Activated naive CD8-positive, alpha-beta T cell treated with anti-CD3 and anti-CD28 coated beads, Interleukin-2, amount 50 U/mL, for 24 hours (primary cell): ENCODE data around the gene DNAH6.
"Not testable (repeated sequence)": the region's sequence is repeated elsewhere in the genome, so short reads cannot be mapped to it uniquely, and the experiment has no call there.

ENCODE experiments used
- ATAC-seq: fragments of 150-1000 bp; cut with Tn5 transposase; one replicate; pipeline ENCODE4 v1.10.0; 2021
- DNase-seq: peaks from one replicate; pipeline ENCODE4 v3.0.0; 2021
- H3K27ac Mint-ChIP-seq: one replicate; pipeline ENCODE4 v1.8.0; 2021; ENCODE audit warnings: mild to moderate bottlenecking, mixed read lengths
- H3K27me3 Mint-ChIP-seq: one replicate; pipeline ENCODE4 v1.8.0; 2021; ENCODE audit warnings: mixed read lengths
- H3K36me3 Mint-ChIP-seq: one replicate; pipeline ENCODE4 v1.8.0; 2021; ENCODE audit warnings: low read depth, mixed read lengths
- H3K4me1 Mint-ChIP-seq: one replicate; pipeline ENCODE4 v1.8.0; 2021; ENCODE audit warnings: mixed read lengths
- H3K4me3 Mint-ChIP-seq: one replicate; pipeline ENCODE4 v1.8.0; 2021; ENCODE audit warnings: mild to moderate bottlenecking, moderate library complexity, mixed read lengths
- H3K9me3 Mint-ChIP-seq: one replicate; pipeline ENCODE4 v1.8.0; 2021; ENCODE audit warnings: mixed read lengths

Gene DNAH6

DNA sequence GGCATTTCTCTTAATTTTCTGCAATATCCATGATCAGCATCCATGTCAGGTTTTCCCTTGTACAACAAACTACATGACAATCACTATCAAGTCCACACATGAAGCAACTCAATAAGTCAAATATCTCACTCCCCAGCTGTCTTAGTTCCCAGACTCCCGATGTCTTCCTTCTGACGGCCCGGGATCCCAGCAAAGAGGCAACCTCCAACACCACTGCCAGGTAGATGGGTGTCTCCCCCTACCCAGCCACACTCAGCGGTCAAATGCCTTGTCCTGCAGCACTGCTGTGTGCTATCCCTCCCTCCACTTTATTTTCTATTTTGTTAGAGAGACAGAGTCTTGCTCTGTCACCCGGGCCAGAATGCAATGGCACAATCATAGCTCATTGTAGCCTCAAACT, 341.3 kb downstream of the DNAH6 start:
- Mint-ChIP-seq H3K9me3 (peaks cover 7% of the 10 kb centered on the region), H3K36me3 (peaks cover 29% of the 10 kb centered on the region), H3K4me3 (no peak overlapping the region), H3K27ac (peak overlapping the region; percentile 84), H3K27me3 (no peaks in the 10 kb centered on the region), H3K4me1 (peaks cover 90% of the 10 kb centered on the region)
- ATAC-seq: no peak
- DNase-seq: no peak

DNA sequence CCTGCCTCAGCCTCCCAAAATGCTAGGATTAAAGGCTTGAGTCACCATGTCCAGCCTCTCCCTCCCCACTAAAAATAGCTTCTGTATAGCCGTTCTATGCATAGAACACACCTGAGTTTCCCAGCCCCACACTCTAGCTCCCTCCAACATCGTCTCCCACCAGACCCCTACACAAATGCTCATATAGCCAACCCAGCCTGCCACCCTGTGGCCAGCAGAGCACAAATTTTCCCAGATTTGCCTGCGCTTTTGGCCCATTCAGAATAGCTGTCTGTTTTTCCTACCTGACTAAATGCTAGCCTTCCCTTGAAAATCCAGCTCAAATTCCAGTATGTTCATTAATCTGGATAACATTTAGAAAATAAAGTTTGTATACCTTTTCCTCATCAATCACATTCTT, 341.8 kb downstream of the DNAH6 start:
- DNase-seq: no peak

DNA sequence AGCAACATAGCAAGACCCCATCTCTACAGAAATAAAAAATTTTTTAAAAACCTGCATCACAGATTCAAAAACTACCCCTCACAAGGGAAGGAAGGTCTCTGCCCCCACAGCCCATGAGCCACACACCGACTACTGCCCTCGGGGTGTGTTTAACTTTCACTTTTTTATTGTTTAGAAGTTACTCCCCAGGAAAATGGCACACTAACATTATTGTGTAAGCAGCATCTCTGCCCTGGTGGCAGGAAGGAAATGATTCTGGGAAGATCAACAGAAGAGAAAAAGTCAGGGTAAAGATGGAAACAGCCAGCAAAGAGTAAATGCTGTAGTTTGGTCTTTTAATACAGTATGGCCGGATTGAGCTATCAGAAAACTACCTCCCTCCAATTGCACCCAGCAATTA, 342.6 kb downstream of the DNAH6 start:
- no peak for DNase-seq
- no peak for ATAC-seq
- H3K9me3 Mint-ChIP-seq: no peaks in the 10 kb centered on the region
- peaks cover 25% of the 10 kb centered on the region for H3K36me3 Mint-ChIP-seq
- H3K4me1 Mint-ChIP-seq: peaks cover 89% of the 10 kb centered on the region
- no peaks in the 10 kb centered on the region for H3K27me3 Mint-ChIP-seq
- peak overlapping the region; percentile 50 for H3K27ac Mint-ChIP-seq
- peak overlapping the region; percentile 1 for H3K4me3 Mint-ChIP-seq

More for the DNA sequence above, 341.8 kb downstream of the DNAH6 start:
- no peak for ATAC-seq
- peaks cover 26% of the 10 kb centered on the region for H3K36me3 Mint-ChIP-seq
- H3K27ac Mint-ChIP-seq: peak overlapping the region; percentile 32
- H3K27me3 Mint-ChIP-seq: no peaks in the 10 kb centered on the region
- peaks cover 3% of the 10 kb centered on the region for H3K9me3 Mint-ChIP-seq
- H3K4me1 Mint-ChIP-seq: peaks cover 90% of the 10 kb centered on the region
- no peak overlapping the region for H3K4me3 Mint-ChIP-seq

DNA sequence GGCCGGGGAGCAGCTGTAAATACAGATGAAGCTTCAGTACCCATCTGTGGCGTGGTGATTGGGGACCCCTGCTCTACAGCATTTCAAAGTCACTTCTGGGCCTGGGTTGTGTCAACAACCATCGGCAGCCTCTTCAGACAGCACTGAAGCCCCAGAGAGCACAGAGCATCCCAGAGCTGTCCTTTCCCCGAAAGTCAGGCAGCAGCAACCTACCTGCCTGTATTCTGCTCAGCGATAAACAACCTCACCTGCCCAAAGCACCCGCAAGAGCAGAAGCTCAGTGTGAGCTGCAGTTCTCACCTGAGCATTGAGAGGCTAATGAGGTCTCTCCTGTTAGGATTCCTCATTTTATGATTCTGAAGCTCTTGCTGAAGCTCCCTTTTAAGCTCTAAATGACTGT, 345.2 kb downstream of the DNAH6 start:
- Mint-ChIP-seq H3K4me1 (peaks cover 90% of the 10 kb centered on the region), H3K4me3 (no peak overlapping the region), H3K27ac (peak overlapping the region; percentile 84), H3K9me3 (no peaks in the 10 kb centered on the region), H3K36me3 (peaks cover 14% of the 10 kb centered on the region), H3K27me3 (no peaks in the 10 kb centered on the region)
- ATAC-seq: no peak
- no peak for DNase-seq

DNA sequence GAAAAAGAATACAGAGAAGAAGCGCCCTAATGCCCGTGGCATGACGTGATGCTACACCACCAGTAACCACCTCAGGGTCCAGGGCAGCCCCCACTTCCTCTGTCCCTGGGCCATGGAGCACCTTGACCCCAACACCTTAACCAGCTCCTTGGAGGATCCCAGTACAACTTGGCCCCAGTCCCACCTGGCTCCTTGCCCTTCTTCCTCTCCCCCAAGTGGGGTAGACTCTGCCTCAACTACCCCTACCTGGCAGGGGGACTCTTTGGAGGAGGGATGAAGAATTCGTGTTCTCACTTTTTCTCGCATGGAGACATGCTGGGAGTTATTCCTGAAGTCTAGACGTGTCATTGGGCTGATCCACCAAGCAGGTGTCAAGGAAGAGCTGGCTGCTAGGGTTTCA, 345.7 kb downstream of the DNAH6 start:
- Mint-ChIP-seq H3K4me3 (no peak overlapping the region), H3K9me3 (no peaks in the 10 kb centered on the region), H3K4me1 (peaks cover 90% of the 10 kb centered on the region), H3K27me3 (no peaks in the 10 kb centered on the region), H3K36me3 (peaks cover 11% of the 10 kb centered on the region), H3K27ac (peak overlapping the region; percentile 84)
- ATAC-seq (no peak), DNase-seq (no peak)

DNA sequence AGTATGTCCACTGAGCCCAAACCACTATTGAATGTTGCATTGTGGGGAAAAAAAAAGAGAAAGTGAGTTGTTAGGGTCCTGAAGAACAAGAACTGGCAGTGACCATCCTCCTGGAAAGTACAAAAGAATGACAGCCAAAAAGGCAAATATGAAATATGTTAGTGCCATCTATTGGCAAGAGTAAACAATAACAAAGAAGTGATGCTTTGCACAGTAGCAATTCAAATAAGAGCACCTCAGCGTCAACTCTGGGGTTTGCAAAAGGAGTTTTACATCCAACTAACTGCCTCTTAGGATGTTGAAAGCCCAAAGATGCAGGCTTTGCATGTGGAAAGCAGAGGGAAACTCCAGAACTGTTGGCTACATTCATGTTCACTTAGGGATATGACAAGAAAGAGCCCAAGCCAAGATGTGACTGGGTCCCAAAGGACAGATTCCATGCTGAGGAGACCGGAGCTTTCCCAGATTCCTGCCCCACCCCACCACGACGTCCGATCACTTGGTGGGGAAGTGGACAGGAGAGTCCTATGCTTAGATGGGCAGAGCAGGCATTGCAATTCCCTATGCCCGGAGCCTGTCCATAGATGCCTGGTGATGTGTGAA, 349.0 kb downstream of the DNAH6 start:
- no peak for DNase-seq
- H3K27me3 Mint-ChIP-seq: no peaks in the 10 kb centered on the region
- H3K4me1 Mint-ChIP-seq: peaks cover 82% of the 10 kb centered on the region
- no peak for ATAC-seq
- H3K4me3 Mint-ChIP-seq: peak overlapping the region; percentile 9
- H3K27ac Mint-ChIP-seq: peak overlapping the region; percentile 59
- no peaks in the 10 kb centered on the region for H3K9me3 Mint-ChIP-seq
- peaks cover 24% of the 10 kb centered on the region for H3K36me3 Mint-ChIP-seq

DNA sequence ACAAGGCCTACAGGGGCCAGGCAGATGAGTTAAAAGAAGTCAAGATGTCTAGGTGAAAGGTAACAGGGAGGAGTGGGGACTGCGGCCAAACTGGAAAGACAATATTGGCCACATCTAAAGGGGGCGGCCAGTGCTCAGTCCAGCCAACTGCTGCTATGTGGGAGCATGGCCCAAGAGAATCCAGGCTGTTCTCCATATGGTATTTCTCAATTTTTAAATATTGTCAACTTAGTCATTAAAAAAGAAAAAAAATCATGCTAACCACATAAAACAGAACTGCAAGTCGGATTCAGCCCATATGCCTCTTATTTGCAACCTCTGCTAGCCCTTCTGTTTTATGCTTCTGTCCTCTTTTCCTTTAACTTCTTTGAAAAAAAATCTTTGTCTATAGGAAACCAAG, 349.8 kb downstream of the DNAH6 start:
- peaks cover 83% of the 10 kb centered on the region for H3K4me1 Mint-ChIP-seq
- peak overlapping the region; percentile 25 for H3K27ac Mint-ChIP-seq
- DNase-seq (no peak), ATAC-seq (no peak)
- no peak overlapping the region for H3K4me3 Mint-ChIP-seq
- H3K9me3 Mint-ChIP-seq: no peaks in the 10 kb centered on the region
- no peaks in the 10 kb centered on the region for H3K27me3 Mint-ChIP-seq
- peaks cover 28% of the 10 kb centered on the region for H3K36me3 Mint-ChIP-seq

DNA sequence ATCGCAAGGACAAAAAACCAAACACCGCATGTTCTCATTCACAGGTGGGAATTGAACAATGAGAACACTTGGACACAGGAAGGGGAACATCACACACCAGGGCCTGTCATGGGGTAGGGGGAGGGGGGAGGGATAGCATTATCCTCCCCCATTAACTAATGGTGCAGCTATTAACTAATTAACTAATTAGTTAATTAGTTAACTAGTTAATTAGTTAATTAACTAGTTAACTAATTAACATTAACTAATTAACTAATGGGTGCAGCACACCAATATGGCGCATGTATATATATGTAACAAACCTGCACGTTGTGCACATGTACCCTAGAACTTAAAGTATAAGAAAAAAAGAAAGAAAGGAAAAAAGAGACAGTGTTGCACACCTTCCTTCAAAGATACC, 352.0 kb downstream of the DNAH6 start:
- H3K27me3 Mint-ChIP-seq, DNase-seq, ATAC-seq, H3K4me3 Mint-ChIP-seq, H3K9me3 Mint-ChIP-seq, H3K27ac Mint-ChIP-seq: not testable (repeated sequence)
- Mint-ChIP-seq H3K4me1 (peaks cover 76% of the 10 kb centered on the region), H3K36me3 (peaks cover 30% of the 10 kb centered on the region)
